ENCODE results near the gene SIGLEC8. TPM values are rescaled to one million over a fixed set of nuclear protein-coding genes. Genes with fewer than 3 reads are reported as not detected.
"Not testable (repeated sequence)": the region's sequence is repeated elsewhere in the genome, so short reads cannot be mapped to it uniquely, and the experiment has no call there.

The SIGLEC8 gene
- total and polyA plus RNA-seq, 2 of the 8 experiments (the other 6 are each of a cell fraction or from before 2014, with no cell fraction given) = not detected

DNA sequence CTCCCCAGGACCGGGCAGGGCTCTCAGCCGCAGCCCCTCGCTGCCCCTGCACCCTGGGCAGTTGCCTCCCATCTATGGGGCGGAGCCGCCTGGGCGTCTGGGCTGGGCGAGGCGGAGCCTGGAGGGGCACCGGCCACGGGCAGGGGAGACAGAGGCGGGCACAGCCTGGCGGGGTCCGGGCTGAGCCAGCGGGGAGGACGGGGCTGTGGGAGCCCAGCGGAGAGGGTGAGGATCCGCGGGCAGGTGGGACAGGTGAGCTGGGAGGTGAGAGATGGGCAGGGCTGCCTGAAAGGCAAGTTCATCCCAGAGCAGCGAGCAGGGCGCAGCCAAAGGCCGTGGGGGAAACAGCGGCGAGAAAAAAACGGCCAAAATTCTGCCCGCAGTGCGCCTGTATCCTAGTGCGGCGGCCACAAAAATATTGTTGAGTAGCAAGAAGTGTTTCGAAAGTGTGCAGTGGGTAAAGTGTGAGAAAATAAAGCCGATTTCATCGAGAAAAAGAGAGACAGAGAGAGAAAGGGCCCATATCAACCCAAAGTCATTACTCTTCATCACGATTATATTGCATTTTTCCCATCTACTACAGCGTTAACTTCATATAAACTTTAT is 5.8 kb upstream of the SIGLEC8 start:
- H3K4me2 ChIP-seq (ENCODE audit: insufficient read depth in 1 of 2, low read depth in 2 of 2, low read length in 2 of 2); H3K9ac ChIP-seq (replicated peaks in 1 of 4; ENCODE audit: extremely low read depth in 1 of 4, low read depth in 3 of 4, low read length in 3 of 4); H2AK5ac ChIP-seq (ENCODE audit: low read depth, low read length); H3K14ac ChIP-seq (ENCODE audit: insufficient read length); H2BK12ac ChIP-seq (ENCODE audit: low read depth, low read length); H3K36me3 ChIP-seq (ENCODE audit: control insufficient read depth in 2 of 4, insufficient read depth in 4 of 4, low read length in 3 of 4); H3K27me3 ChIP-seq (replicated peaks in 1 of 4; ENCODE audit: control insufficient read depth in 3 of 4, extremely low read depth in 1 of 4, insufficient read depth in 3 of 4, low read length in 3 of 4); H3K4ac ChIP-seq (replicated peaks; ENCODE audit: insufficient read length, low read depth, low read length); H2BK5ac ChIP-seq (ENCODE audit: low read depth, low read length); H4K8ac ChIP-seq (ENCODE audit: extremely low read depth, insufficient read depth, low read length); H2BK15ac ChIP-seq (ENCODE audit: low read length); H3K23ac ChIP-seq (ENCODE audit: insufficient read length); H2AFZ ChIP-seq (ENCODE audit: low read length); POLR2A ChIA-PET (ENCODE audit: partially characterized antibody); CTCF ChIA-PET (ENCODE audit: partially characterized antibody); H4K91ac ChIP-seq (replicated peaks; ENCODE audit: insufficient read length, low read length); H2BK120ac ChIP-seq (replicated peaks; ENCODE audit: low read depth, low read length); FAIRE-seq; H3K4me1 ChIP-seq (replicated peaks in 1 of 4; ENCODE audit: control insufficient read depth in 3 of 4, insufficient read depth in 4 of 4, low read length in 3 of 4); H4K20me1 ChIP-seq (replicated peaks in 1 of 2; ENCODE audit: control insufficient read depth in 1 of 2, insufficient read depth in 2 of 2, low read length in 2 of 2); DNase-seq (ENCODE audit: low read depth in 1 of 2, low spot score in 2 of 2); H3K18ac ChIP-seq (ENCODE audit: extremely low read depth, low read length); H3K27ac ChIP-seq (ENCODE audit: low read depth, low read length); H3K56ac ChIP-seq (replicated peaks; ENCODE audit: insufficient read length, low read depth, low read length); H3K79me2 ChIP-seq (ENCODE audit: control insufficient read depth in 1 of 2, insufficient read depth in 2 of 2, low read length in 2 of 2); H4K5ac ChIP-seq (ENCODE audit: insufficient read length, low read depth, low read length); H3K79me1 ChIP-seq (ENCODE audit: low read depth, low read length); H3K23me2 ChIP-seq (ENCODE audit: low read depth, low read length); H2BK20ac ChIP-seq (ENCODE audit: low read length): not testable (repeated sequence)
- Histone ChIP-seq H3K9me3 (ENCODE audit: insufficient read depth in 2 of 2, low read depth in 1 of 2, low read length in 1 of 2) (peaks cover 22 to 33% of the 10 kb centered on the region in 2 experiments; a peak in 3 of 4 replicates), H3K4me3 (ENCODE audit: extremely low read depth in 1 of 4, insufficient read depth in 2 of 4, low read depth in 3 of 4, low read length in 4 of 4) (0 out of 8 replicates have a peak overlapping the region, but pooled peaks of 1 of the 4 experiments have one; percentile 26)
- 65% methylated on average over 14 of the region's 33 CpGs; no CpG with 5 or more reads in 1 of the 2 experiments for WGBS, 2 experiments (ENCODE audit: extremely low coverage in 1 of 2, insufficient coverage in 1 of 2, insufficient read length in 1 of 2, insufficient replicate concordance in 2 of 2, low coverage in 1 of 2, low lambda C conversion rate in 2 of 2, missing lambda C conversion rate in 1 of 2)

All from H1 (cell line).